HepG2 (cell line): ENCODE measurements around the gene ARL8A. TPM values are rescaled to one million over a fixed set of nuclear protein-coding genes. Genes with fewer than 3 reads are reported as not detected.
A peak's percentile ranks its signal among the peaks of the same experiment; 100 is the strongest.

Experiments
- GABPB1 ChIP-seq: IDR thresholded peaks from 2 replicates; pipeline ENCODE4 v1.6.1; 2016; ENCODE audit warnings: mild to moderate bottlenecking, missing genetic modification reagents, moderate library complexity, missing compliant biosample characterization
- HOXD1 ChIP-seq: sonication (generic); formaldehyde crosslinking; IDR thresholded peaks from 2 replicates; pipeline ENCODE4 v1.5.0; 2020; ENCODE audit warnings: missing genetic modification reagents
- KDM2A ChIP-seq: sonication (generic); formaldehyde crosslinking; IDR thresholded peaks from 2 replicates; pipeline ENCODE4 v1.4.0; 2020; ENCODE audit warnings: low read depth, missing genetic modification reagents, borderline replicate concordance
- KLF12 ChIP-seq: sonication (generic); formaldehyde crosslinking; IDR thresholded peaks from 2 replicates; pipeline ENCODE4 v1.4.0; 2020; ENCODE audit warnings: missing genetic modification reagents, borderline replicate concordance
- LCORL ChIP-seq, 2 experiments: fragments of 450-650 bp in 1 of 2; sonication (generic) in 1 of 2; formaldehyde crosslinking in 1 of 2; IDR thresholded peaks; 2 replicates each; pipeline versions ENCODE4 v1.5.0 to v1.6.1; 2017 to 2020; ENCODE audit warnings: antibody characterized with exemption in 1 of 2, missing genetic modification reagents in 1 of 2
- MAZ ChIP-seq, 2 experiments: sonication (generic) in 1 of 2; formaldehyde crosslinking in 1 of 2; IDR thresholded peaks; 2 replicates each; pipeline versions ENCODE4 v1.5.0 to v1.6.1; 2012 to 2020; ENCODE audit warnings: low read depth in 2 of 2, mild to moderate bottlenecking in 2 of 2, borderline replicate concordance in 1 of 2, improper control_type of control experiment in 1 of 2, low read length in 1 of 2, missing genetic modification reagents in 1 of 2, moderate library complexity in 1 of 2
- MTF1 ChIP-seq: sonication (generic); formaldehyde crosslinking; IDR thresholded peaks from 2 replicates; pipeline ENCODE4 v1.5.0; 2020; ENCODE audit warnings: missing genetic modification reagents
- MZF1 ChIP-seq: sonication (generic); formaldehyde crosslinking; IDR thresholded peaks from 2 replicates; pipeline ENCODE4 v1.8.1; 2023; ENCODE audit warnings: mild to moderate bottlenecking, missing genetic modification reagents, borderline replicate concordance
- NFIC ChIP-seq: IDR thresholded peaks from 2 replicates; pipeline ENCODE4 v1.6.1; 2012; ENCODE audit warnings: mild to moderate bottlenecking, low read length, inconsistent platforms
- SP1 ChIP-seq, 2 experiments: fragments of 450-650 bp in 1 of 2; sonication (generic) in 1 of 2; formaldehyde crosslinking in 1 of 2; IDR thresholded peaks; 2 replicates each; pipeline versions ENCODE4 v1.4.0 to v1.6.1; 2016 to 2020; ENCODE audit warnings: missing genetic modification reagents in 1 of 2
- TRIM22 ChIP-seq: fragments of 450-650 bp; IDR thresholded peaks from 2 replicates; pipeline ENCODE4 v1.6.1; 2017
- ZBTB14 ChIP-seq: sonication (generic); formaldehyde crosslinking; IDR thresholded peaks from 2 replicates; pipeline ENCODE4 v1.4.0; 2020; ENCODE audit warnings: missing genetic modification reagents
- ZBTB2 ChIP-seq: sonication (generic); formaldehyde crosslinking; IDR thresholded peaks from 2 replicates; pipeline ENCODE4 v1.8.0; 2022; ENCODE audit warnings: low read depth, missing genetic modification reagents
- ZFAT ChIP-seq: sonication (generic); formaldehyde crosslinking; conservative IDR thresholded peaks from 2 replicates; pipeline ENCODE4 v1.8.1; 2023; ENCODE audit warnings: missing genetic modification reagents, inconsistent platforms
- ZFP36L2 ChIP-seq: sonication (generic); formaldehyde crosslinking; IDR thresholded peaks from 2 replicates; pipeline ENCODE4 v1.4.0; 2020; ENCODE audit warnings: missing genetic modification reagents
- ZFY ChIP-seq: sonication (generic); formaldehyde crosslinking; IDR thresholded peaks from 2 replicates; pipeline ENCODE4 v1.4.0; 2020; ENCODE audit warnings: missing genetic modification reagents
- ZSCAN21 ChIP-seq: sonication (generic); formaldehyde crosslinking; IDR thresholded peaks from 2 replicates; pipeline ENCODE4 v1.8.0; 2022; ENCODE audit warnings: mild to moderate bottlenecking, missing genetic modification reagents, moderate library complexity, borderline replicate concordance
- ZSCAN25 ChIP-seq: sonication (generic); formaldehyde crosslinking; IDR thresholded peaks from 2 replicates; pipeline ENCODE4 v1.8.0; 2022; ENCODE audit warnings: mild to moderate bottlenecking, missing genetic modification reagents
- polyA plus RNA-seq, 8 experiments: library from polyadenylated mRNA; depleted of rRNA in 3 of 8; stranded (reverse) in 7 of 8; unstranded in 1 of 8; fragments of >200 nt; fragmentation: Illumina TruSeq in 4 of 8; extraction: Trizol in 4 of 8; gene quantifications; 2 replicates each; pipeline versions ENCODE4 v1.2.1 to v1.2.3, GENCODE V29; 2011 to 2016; ENCODE audit warnings: low read depth in 4 of 8, missing spikeins in 1 of 8, mixed read lengths in 1 of 8; ENCODE audit not compliant: insufficient read depth in 1 of 8
- total RNA-seq, 5 experiments: library from RNA; depleted of rRNA; stranded (reverse); fragments of >200 nt; fragmentation: Illumina TruSeq; extraction: Trizol; gene quantifications; 2 replicates each; pipeline ENCODE4 v1.2.3, GENCODE V29; 2016; ENCODE audit warnings: low read depth in 1 of 5
- TF ChIP-seq, protein P1 (sequence below): sonication (generic); formaldehyde crosslinking; IDR thresholded peaks from 2 replicates; pipeline ENCODE4 v1.4.0; 2020; ENCODE audit warnings: mild to moderate bottlenecking, missing genetic modification reagents
- TF ChIP-seq, protein P2 (sequence below): sonication (generic); formaldehyde crosslinking; conservative IDR thresholded peaks from 2 replicates; pipeline ENCODE4 v1.8.0; 2022; ENCODE audit warnings: low read depth, missing genetic modification reagents

ARL8A gene
- total and polyA plus RNA-seq, 2 of the 13 experiments (the other 11 are each of a cell fraction or from before 2014, with no cell fraction given), result 2.7 to 23.4 TPM

- TF ChIP-seq, protein P1, sequence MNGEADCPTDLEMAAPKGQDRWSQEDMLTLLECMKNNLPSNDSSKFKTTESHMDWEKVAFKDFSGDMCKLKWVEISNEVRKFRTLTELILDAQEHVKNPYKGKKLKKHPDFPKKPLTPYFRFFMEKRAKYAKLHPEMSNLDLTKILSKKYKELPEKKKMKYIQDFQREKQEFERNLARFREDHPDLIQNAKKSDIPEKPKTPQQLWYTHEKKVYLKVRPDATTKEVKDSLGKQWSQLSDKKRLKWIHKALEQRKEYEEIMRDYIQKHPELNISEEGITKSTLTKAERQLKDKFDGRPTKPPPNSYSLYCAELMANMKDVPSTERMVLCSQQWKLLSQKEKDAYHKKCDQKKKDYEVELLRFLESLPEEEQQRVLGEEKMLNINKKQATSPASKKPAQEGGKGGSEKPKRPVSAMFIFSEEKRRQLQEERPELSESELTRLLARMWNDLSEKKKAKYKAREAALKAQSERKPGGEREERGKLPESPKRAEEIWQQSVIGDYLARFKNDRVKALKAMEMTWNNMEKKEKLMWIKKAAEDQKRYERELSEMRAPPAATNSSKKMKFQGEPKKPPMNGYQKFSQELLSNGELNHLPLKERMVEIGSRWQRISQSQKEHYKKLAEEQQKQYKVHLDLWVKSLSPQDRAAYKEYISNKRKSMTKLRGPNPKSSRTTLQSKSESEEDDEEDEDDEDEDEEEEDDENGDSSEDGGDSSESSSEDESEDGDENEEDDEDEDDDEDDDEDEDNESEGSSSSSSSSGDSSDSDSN (CRISPR knock-in tag), result peak; percentile 37; the same call in 1 of the 2 replicates
- TF ChIP-seq SP1 (IDR thresholded peaks at IDR 0.05) (no peak), SP1 (CRISPR knock-in tag; IDR thresholded peaks at IDR 0.05) (no peak), ZBTB2 (CRISPR knock-in tag) (0 out of 2 replicates have a peak, but pooled peaks have one; percentile 51), MTF1 (CRISPR knock-in tag) (no peak), MAZ (IDR thresholded peaks at IDR 0.05; ENCODE audit: borderline replicate concordance, low read depth, low read length) (no peak), MAZ (CRISPR knock-in tag; IDR thresholded peaks at IDR 0.05; ENCODE audit: low read depth) (peak; percentile 58), ZSCAN25 (CRISPR knock-in tag) (no peak), TRIM22 (no peak), KDM2A (CRISPR knock-in tag) (no peak), NFIC (no peak), ZFP36L2 (CRISPR knock-in tag) (no peak), ZSCAN21 (0 out of 2 replicates have a peak, but pooled peaks have one; percentile 52), ZBTB14 (CRISPR knock-in tag) (peak; percentile 80), MZF1 (no peak), KLF12 (peak; percentile 72; the same call in 1 of the 2 replicates), ZFY (peak; percentile 56), GABPB1 (CRISPR knock-in tag) (peak; percentile 45; the same call in 1 of the 2 replicates), HOXD1 (CRISPR knock-in tag) (no peak), LCORL (IDR thresholded peaks at IDR 0.05) (no peak), LCORL (CRISPR knock-in tag; IDR thresholded peaks at IDR 0.05) (no peak), ZFAT (CRISPR knock-in tag) (no peak)
- TF ChIP-seq, protein P2, sequence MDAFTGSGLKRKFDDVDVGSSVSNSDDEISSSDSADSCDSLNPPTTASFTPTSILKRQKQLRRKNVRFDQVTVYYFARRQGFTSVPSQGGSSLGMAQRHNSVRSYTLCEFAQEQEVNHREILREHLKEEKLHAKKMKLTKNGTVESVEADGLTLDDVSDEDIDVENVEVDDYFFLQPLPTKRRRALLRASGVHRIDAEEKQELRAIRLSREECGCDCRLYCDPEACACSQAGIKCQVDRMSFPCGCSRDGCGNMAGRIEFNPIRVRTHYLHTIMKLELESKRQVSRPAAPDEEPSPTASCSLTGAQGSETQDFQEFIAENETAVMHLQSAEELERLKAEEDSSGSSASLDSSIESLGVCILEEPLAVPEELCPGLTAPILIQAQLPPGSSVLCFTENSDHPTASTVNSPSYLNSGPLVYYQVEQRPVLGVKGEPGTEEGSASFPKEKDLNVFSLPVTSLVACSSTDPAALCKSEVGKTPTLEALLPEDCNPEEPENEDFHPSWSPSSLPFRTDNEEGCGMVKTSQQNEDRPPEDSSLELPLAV (CRISPR knock-in tag), result no peak
Measured at GRCh38 chr1:202144402-202145067, at the start of gene ARL8A (continued).
